ENCODE data around the gene CDX2.

The CDX2 gene

DNA sequence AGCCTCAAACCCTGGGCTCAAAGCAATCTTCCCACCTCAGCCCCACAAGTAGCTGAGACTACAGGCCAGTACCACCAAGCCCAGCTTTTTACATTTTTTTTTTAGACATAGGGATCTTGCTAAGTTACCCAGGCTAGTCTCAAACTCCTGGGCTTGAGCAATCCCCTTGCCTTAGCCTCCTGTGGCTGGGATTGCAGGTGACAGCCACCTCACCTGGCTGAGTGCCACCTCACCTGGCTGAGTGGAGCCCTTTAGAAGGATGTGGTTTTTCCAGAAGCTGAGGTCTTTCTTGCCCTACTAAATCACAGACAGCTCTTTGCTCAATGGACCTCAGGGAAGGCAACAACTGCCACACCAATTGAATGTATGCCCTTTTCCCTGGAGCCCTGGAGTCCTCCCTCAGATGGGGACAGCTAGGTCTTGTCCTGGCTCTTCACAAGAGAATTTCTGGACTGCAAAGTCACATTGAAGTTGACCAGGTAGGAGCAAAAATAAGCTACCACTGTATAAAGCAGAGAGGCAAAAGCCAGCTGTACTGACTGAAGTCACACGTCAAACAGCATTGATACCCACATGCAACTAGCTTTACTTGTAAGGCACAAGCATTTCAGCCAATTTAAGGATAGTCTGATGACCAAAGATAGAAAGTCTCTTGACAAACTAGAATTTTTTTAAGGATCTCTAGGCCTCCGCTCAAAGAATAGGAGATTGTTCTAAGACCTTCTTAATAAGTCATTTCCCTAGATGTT lies 35.4 kb downstream of the CDX2 start:
- TF ChIP-seq, protein P1, sequence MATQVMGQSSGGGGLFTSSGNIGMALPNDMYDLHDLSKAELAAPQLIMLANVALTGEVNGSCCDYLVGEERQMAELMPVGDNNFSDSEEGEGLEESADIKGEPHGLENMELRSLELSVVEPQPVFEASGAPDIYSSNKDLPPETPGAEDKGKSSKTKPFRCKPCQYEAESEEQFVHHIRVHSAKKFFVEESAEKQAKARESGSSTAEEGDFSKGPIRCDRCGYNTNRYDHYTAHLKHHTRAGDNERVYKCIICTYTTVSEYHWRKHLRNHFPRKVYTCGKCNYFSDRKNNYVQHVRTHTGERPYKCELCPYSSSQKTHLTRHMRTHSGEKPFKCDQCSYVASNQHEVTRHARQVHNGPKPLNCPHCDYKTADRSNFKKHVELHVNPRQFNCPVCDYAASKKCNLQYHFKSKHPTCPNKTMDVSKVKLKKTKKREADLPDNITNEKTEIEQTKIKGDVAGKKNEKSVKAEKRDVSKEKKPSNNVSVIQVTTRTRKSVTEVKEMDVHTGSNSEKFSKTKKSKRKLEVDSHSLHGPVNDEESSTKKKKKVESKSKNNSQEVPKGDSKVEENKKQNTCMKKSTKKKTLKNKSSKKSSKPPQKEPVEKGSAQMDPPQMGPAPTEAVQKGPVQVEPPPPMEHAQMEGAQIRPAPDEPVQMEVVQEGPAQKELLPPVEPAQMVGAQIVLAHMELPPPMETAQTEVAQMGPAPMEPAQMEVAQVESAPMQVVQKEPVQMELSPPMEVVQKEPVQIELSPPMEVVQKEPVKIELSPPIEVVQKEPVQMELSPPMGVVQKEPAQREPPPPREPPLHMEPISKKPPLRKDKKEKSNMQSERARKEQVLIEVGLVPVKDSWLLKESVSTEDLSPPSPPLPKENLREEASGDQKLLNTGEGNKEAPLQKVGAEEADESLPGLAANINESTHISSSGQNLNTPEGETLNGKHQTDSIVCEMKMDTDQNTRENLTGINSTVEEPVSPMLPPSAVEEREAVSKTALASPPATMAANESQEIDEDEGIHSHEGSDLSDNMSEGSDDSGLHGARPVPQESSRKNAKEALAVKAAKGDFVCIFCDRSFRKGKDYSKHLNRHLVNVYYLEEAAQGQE (IDR thresholded peaks at IDR 0.05; ENCODE audit: insufficient read depth in 1 of 2, low read depth in 2 of 2, low read length in 2 of 2), result no peak
- TF ChIP-seq TAF1 (IDR thresholded peaks at IDR 0.05; ENCODE audit: borderline replicate concordance, insufficient read depth, low read length), result no peak
- no peak for TF ChIP-seq FOXP2 (optimal IDR thresholded peaks at IDR 0.05; ENCODE audit: borderline replicate concordance, extremely low read depth, extremely low read length, insufficient read depth)
- TF ChIP-seq POLR2AphosphoS5 (IDR thresholded peaks at IDR 0.05; ENCODE audit: low read depth, low read length), result no peak
- no peak for TF ChIP-seq SIN3A (IDR thresholded peaks at IDR 0.05; ENCODE audit: borderline replicate concordance, insufficient read depth, low read length)

DNA sequence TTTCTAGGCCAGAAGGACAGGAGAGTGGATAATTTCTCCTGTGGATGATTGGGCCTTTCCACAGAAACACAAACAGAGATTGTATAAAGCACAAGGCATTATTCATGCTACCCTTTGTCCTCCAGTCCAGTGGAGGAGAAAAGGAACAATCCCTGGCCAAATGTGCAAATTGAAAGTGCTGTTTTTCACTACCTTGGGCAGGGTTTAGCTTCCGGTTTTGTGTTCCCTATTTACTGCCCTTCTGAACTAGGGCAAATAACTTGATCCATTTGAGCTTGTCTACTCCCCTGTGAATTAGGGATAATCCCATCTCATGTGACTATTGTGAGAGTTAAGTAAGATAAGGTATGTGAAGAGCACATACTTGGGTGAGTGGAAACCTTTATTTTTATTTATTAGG lies 36.0 kb downstream of the CDX2 start:
- TF ChIP-seq TAF1 (IDR thresholded peaks at IDR 0.05; ENCODE audit: borderline replicate concordance, insufficient read depth, low read length) (no peak), FOXP2 (optimal IDR thresholded peaks at IDR 0.05; ENCODE audit: borderline replicate concordance, extremely low read depth, extremely low read length, insufficient read depth) (no peak), POLR2AphosphoS5 (IDR thresholded peaks at IDR 0.05; ENCODE audit: low read depth, low read length) (no peak)
- TF ChIP-seq, protein P1 (IDR thresholded peaks at IDR 0.05; ENCODE audit: insufficient read depth in 1 of 2, low read depth in 2 of 2, low read length in 2 of 2), result no peak

DNA sequence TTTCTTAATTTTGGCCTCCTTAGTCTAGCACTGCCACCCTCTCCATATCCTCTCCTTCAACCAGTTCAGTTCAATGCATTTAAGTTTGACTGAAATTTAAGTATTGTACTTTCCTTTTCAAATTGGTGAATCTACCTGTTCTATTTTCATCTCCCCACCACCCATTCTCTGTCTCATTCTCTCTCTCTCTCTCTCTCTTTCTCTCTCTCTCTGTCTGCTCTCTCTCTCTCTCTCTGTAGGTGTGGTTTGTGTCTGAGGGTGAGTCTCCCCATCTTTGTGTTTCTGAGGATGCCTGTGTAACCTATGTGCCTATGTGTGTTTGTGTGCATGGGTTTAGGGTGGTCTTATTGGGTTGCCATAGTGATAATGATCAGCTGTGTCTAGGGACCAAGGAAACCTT lies 39.2 kb downstream of the CDX2 start:
- TF ChIP-seq FOXP2 (optimal IDR thresholded peaks at IDR 0.05; ENCODE audit: borderline replicate concordance, extremely low read depth, extremely low read length, insufficient read depth) (no peak), TAF1 (IDR thresholded peaks at IDR 0.05; ENCODE audit: borderline replicate concordance, insufficient read depth, low read length) (no peak), POLR2AphosphoS5 (IDR thresholded peaks at IDR 0.05; ENCODE audit: low read depth, low read length) (no peak), SIN3A (IDR thresholded peaks at IDR 0.05; ENCODE audit: borderline replicate concordance, insufficient read depth, low read length) (no peak)
- TF ChIP-seq, protein P1 (IDR thresholded peaks at IDR 0.05; ENCODE audit: insufficient read depth in 1 of 2, low read depth in 2 of 2, low read length in 2 of 2), result no peak

DNA sequence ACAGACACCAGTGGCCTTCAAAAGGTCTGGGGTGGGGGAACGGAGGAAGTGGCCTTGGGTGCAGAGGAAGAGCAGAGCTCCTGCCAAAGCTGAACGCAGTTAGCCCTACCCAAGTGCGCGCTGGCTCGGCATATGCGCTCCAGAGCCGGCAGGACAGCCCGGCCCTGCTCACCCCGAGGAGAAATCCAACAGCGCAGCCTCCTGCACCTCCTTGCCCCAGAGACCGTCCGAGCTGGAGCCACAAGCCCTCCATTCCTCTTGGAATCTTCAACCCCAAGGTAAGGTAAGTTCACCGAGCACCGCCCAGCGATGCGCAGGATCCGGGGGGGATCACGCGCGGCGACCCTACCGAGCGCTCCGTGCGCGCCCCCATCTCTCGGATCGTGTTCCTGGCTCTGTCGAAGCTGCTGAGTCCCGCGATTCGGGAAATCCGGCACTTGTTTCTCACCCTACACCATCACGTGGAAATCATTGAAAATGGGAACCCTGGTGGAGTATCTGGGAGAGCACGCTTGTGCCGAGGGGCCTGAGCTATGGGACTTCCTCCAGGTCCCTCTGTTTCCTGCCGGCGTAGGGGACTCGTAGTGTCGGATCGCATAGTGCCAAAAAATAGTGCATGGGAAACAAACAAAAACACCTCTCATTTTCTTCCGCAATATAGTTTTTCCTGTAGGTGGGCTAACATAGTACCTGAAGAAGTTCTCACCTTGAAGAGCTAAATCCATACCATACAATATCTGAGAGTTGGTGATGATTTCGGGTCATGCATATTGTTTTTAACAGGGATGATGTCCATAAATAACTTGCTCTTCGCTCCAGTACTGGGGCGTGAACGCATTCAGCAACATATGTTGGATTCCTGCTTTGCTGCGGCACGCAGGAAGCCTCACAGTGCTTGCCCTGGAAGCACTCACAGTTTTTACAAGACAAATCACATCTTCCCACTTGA lies 40.0 kb downstream of the CDX2 start:
- TF ChIP-seq FOXP2 (optimal IDR thresholded peaks at IDR 0.05; ENCODE audit: borderline replicate concordance, extremely low read depth, extremely low read length, insufficient read depth), result no peak
- TF ChIP-seq TAF1 (IDR thresholded peaks at IDR 0.05; ENCODE audit: borderline replicate concordance, insufficient read depth, low read length), result no peak
- no peak for TF ChIP-seq SIN3A (IDR thresholded peaks at IDR 0.05; ENCODE audit: borderline replicate concordance, insufficient read depth, low read length)
- no peak for TF ChIP-seq POLR2AphosphoS5 (IDR thresholded peaks at IDR 0.05; ENCODE audit: low read depth, low read length)
- TF ChIP-seq, protein P1 (IDR thresholded peaks at IDR 0.05; ENCODE audit: insufficient read depth in 1 of 2, low read depth in 2 of 2, low read length in 2 of 2), result no peak

Data from PFSK-1 (cell line).